ENCODE data around the gene TECPR1.
"Not testable (repeated sequence)": the region's sequence is repeated elsewhere in the genome, so short reads cannot be mapped to it uniquely, and the experiment has no call there.

TECPR1 gene

GRCh38 chr7:98225913-98226614 is 26.0 kb downstream of the TECPR1 start:
- DNase-seq (ENCODE audit: low spot score) = no peak

- DNase-seq (ENCODE audit: low spot score) = no peak
Measured at GRCh38 chr7:98224701-98225181, 27.3 kb downstream of the TECPR1 start.

- no peak for DNase-seq (ENCODE audit: low spot score)
Measured at GRCh38 chr7:98223898-98224700, 27.9 kb downstream of the TECPR1 start.

GRCh38 chr7:98223351-98223897 is 28.6 kb downstream of the TECPR1 start:
- no peak for DNase-seq (ENCODE audit: low spot score)

GRCh38 chr7:98222533-98223195 is 29.4 kb downstream of the TECPR1 start:
- DNase-seq (ENCODE audit: low spot score) = no peak

- no peak for DNase-seq (ENCODE audit: low spot score)
Measured at GRCh38 chr7:98221611-98222532, 30.2 kb downstream of the TECPR1 start.

- DNase-seq (ENCODE audit: low spot score) = not testable (repeated sequence)
Measured at GRCh38 chr7:98219382-98219781, 32.6 kb downstream of the TECPR1 start.

- DNase-seq (ENCODE audit: low spot score) = peak; percentile 87
Measured at GRCh38 chr7:98217623-98218582, 34.1 kb downstream of the TECPR1 start.

GRCh38 chr7:98216941-98217622 is 35.0 kb downstream of the TECPR1 start:
- no peak for DNase-seq (ENCODE audit: low spot score)

GRCh38 chr7:98215561-98216495 is 36.2 kb downstream of the TECPR1 start:
- no peak for DNase-seq (ENCODE audit: low spot score)

- DNase-seq (ENCODE audit: low spot score) = no peak
Measured at GRCh38 chr7:98214811-98215321, 37.2 kb downstream of the TECPR1 start.

GRCh38 chr7:98213888-98214810 is 37.9 kb downstream of the TECPR1 start:
- DNase-seq (ENCODE audit: low spot score) = no peak

GRCh38 chr7:98213296-98213887 is 38.6 kb downstream of the TECPR1 start:
- DNase-seq (ENCODE audit: low spot score) = no peak

GRCh38 chr7:98212532-98213041 is 39.4 kb downstream of the TECPR1 start:
- no peak for DNase-seq (ENCODE audit: low spot score)

- DNase-seq (ENCODE audit: low spot score) = no peak
Measured at GRCh38 chr7:98211676-98212531, 40.1 kb downstream of the TECPR1 start.
